ENCODE measurements around the gene GRIK3.

Gene GRIK3

GRCh38 chr1:36776256-36776655, 258.1 kb downstream of the GRIK3 start:
- Histone ChIP-seq H3K4me1 (ENCODE audit: insufficient read depth, insufficient read length) (peaks cover 15% of the 10 kb centered on the region), H3K4me3 (ENCODE audit: insufficient read length, low read depth) (no peak overlapping the region), H3K9me3 (ENCODE audit: insufficient read depth, low read length) (no peaks in the 10 kb centered on the region), H3K9ac (ENCODE audit: insufficient read length, low read depth) (no peak overlapping the region), H3K27me3 (ENCODE audit: insufficient read depth, insufficient read length) (no peaks in the 10 kb centered on the region), H3K36me3 (ENCODE audit: insufficient read depth, insufficient read length, low read length) (no peaks in the 10 kb centered on the region)
- TF ChIP-seq YY1 (IDR thresholded peaks at IDR 0.05; ENCODE audit: insufficient read depth, insufficient read length) = no peak
- TF ChIP-seq SUZ12 (IDR thresholded peaks at IDR 0.05; ENCODE audit: extremely low read depth, insufficient read depth, insufficient read length) = no peak
- TF ChIP-seq ZNF274 (IDR thresholded peaks at IDR 0.05; ENCODE audit: low read depth, low read length) = no peak
- DNase-seq (ENCODE audit: low read depth, low spot score) = no peak

- TF ChIP-seq YY1 (IDR thresholded peaks at IDR 0.05; ENCODE audit: insufficient read depth, insufficient read length) = no peak
- no peak for TF ChIP-seq ZNF274 (IDR thresholded peaks at IDR 0.05; ENCODE audit: low read depth, low read length)
- TF ChIP-seq SUZ12 (IDR thresholded peaks at IDR 0.05; ENCODE audit: extremely low read depth, insufficient read depth, insufficient read length) = no peak
- no peaks in the 10 kb centered on the region for H3K9me3 ChIP-seq (ENCODE audit: insufficient read depth, low read length)
- no peaks in the 10 kb centered on the region for H3K27me3 ChIP-seq (ENCODE audit: insufficient read depth, insufficient read length)
- H3K36me3 ChIP-seq (ENCODE audit: insufficient read depth, insufficient read length, low read length) = no peaks in the 10 kb centered on the region
- no peak overlapping the region for H3K9ac ChIP-seq (ENCODE audit: insufficient read length, low read depth)
- no peak overlapping the region for H3K4me3 ChIP-seq (ENCODE audit: insufficient read length, low read depth)
- DNase-seq (ENCODE audit: low read depth, low spot score) = no peak
- H3K4me1 ChIP-seq (ENCODE audit: insufficient read depth, insufficient read length) = peaks cover 15% of the 10 kb centered on the region
These were observed 258.6 kb downstream of the GRIK3 start for GRCh38 chr1:36775716-36776115.

- DNase-seq (ENCODE audit: low read depth, low spot score) = no peak
- TF ChIP-seq ZNF274 (IDR thresholded peaks at IDR 0.05; ENCODE audit: low read depth, low read length) (no peak), YY1 (IDR thresholded peaks at IDR 0.05; ENCODE audit: insufficient read depth, insufficient read length) (no peak), SUZ12 (IDR thresholded peaks at IDR 0.05; ENCODE audit: extremely low read depth, insufficient read depth, insufficient read length) (no peak)
- H3K27me3 ChIP-seq (ENCODE audit: insufficient read depth, insufficient read length) = no peaks in the 10 kb centered on the region
- H3K4me3 ChIP-seq (ENCODE audit: insufficient read length, low read depth) = no peak overlapping the region
- no peak overlapping the region for H3K9ac ChIP-seq (ENCODE audit: insufficient read length, low read depth)
- H3K4me1 ChIP-seq (ENCODE audit: insufficient read depth, insufficient read length) = peaks cover 30% of the 10 kb centered on the region
- H3K36me3 ChIP-seq (ENCODE audit: insufficient read depth, insufficient read length, low read length) = no peaks in the 10 kb centered on the region
- H3K9me3 ChIP-seq (ENCODE audit: insufficient read depth, low read length) = no peaks in the 10 kb centered on the region
These were observed 260.3 kb downstream of the GRIK3 start for GRCh38 chr1:36773827-36774541.

DNA sequence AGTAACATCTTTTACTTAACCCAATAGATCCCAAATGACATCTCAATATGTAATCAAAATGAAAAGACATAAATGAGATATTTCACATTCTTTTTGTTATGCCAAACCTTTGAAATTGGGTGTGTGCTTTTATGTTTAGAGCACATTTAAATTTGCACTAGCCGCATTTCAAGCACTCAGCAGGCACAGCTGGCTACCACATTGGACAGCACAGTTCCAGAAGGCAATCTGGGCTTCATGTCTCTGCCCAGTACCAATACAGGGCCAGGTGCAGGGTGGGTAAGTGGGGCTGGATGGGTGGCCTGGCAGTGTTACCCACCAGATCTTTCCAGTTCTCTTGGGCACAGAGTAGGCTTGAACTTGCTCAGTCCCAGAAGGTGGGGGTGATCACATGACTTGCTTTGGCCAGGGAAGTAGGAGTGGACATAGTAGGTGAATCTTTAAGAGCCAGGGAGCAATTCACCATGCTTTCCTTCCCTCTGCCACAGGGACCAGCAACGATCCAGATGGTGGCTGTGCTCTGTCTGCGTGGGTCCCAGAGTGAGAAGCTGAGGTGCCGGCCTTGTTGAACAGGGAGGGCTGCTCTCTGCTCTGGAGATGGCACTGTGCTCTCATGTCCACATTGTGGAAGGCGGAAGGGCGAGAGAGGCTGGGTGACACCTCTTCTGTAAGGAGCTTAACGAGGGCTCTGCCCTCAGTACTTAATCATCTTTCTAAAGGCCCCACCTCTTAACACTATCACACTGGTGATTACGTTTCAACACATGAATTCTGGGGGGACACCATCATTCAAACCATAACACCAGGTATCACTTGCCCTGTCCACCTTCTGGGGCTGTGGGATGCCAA, 261.4 kb downstream of the GRIK3 start:
- Histone ChIP-seq H3K9ac (ENCODE audit: insufficient read length, low read depth) (no peak overlapping the region), H3K27me3 (ENCODE audit: insufficient read depth, insufficient read length) (no peaks in the 10 kb centered on the region), H3K9me3 (ENCODE audit: insufficient read depth, low read length) (no peaks in the 10 kb centered on the region), H3K4me3 (ENCODE audit: insufficient read length, low read depth) (no peak overlapping the region), H3K36me3 (ENCODE audit: insufficient read depth, insufficient read length, low read length) (no peaks in the 10 kb centered on the region), H3K4me1 (ENCODE audit: insufficient read depth, insufficient read length) (peaks cover 31% of the 10 kb centered on the region)
- TF ChIP-seq ZNF274 (IDR thresholded peaks at IDR 0.05; ENCODE audit: low read depth, low read length) = no peak
- TF ChIP-seq SUZ12 (IDR thresholded peaks at IDR 0.05; ENCODE audit: extremely low read depth, insufficient read depth, insufficient read length) = no peak
- TF ChIP-seq YY1 (IDR thresholded peaks at IDR 0.05; ENCODE audit: insufficient read depth, insufficient read length) = no peak
- DNase-seq (ENCODE audit: low read depth, low spot score) = no peak

DNA sequence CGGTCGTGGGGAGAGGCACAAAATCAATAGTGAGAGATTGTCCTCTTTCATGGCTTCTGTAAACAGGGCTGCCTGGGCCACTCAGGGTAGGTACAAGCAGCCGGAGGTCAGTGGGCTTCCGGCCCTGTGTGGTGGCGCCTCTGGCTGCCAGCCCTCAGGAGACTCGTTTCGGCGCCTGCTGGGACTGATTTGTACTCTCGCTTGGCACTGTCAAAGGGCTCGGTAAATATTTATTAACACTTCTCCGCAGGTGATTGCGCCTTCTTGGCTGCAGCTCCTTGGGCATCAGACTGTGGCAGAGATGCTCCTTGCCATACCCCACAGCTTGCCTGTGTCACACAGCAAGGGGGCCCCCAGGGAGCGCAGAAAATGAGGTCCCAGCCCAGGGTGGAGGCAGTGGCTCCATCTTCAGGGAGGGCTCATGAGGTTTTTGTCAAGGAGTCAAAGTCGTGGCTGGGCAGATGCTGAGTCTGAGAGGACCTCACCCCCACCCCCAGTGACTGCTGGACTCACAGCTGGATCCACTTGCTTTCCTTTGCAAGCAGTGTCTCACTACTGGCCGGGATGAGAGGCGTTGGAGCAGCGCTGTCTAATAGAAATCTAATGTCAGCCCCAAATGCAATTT, 262.5 kb downstream of the GRIK3 start:
- Histone ChIP-seq H3K9me3 (ENCODE audit: insufficient read depth, low read length) (no peaks in the 10 kb centered on the region), H3K27me3 (ENCODE audit: insufficient read depth, insufficient read length) (no peaks in the 10 kb centered on the region), H3K9ac (ENCODE audit: insufficient read length, low read depth) (peak overlapping the region; percentile 14), H3K36me3 (ENCODE audit: insufficient read depth, insufficient read length, low read length) (no peaks in the 10 kb centered on the region), H3K4me1 (ENCODE audit: insufficient read depth, insufficient read length) (peaks cover 31% of the 10 kb centered on the region), H3K4me3 (ENCODE audit: insufficient read length, low read depth) (no peak overlapping the region)
- DNase-seq (ENCODE audit: low read depth, low spot score) = no peak
- no peak for TF ChIP-seq YY1 (IDR thresholded peaks at IDR 0.05; ENCODE audit: insufficient read depth, insufficient read length)
- no peak for TF ChIP-seq ZNF274 (IDR thresholded peaks at IDR 0.05; ENCODE audit: low read depth, low read length)
- TF ChIP-seq SUZ12 (IDR thresholded peaks at IDR 0.05; ENCODE audit: extremely low read depth, insufficient read depth, insufficient read length) = no peak

GRCh38 chr1:36771240-36771639, 263.1 kb downstream of the GRIK3 start:
- Histone ChIP-seq H3K9me3 (ENCODE audit: insufficient read depth, low read length) (no peaks in the 10 kb centered on the region), H3K36me3 (ENCODE audit: insufficient read depth, insufficient read length, low read length) (no peaks in the 10 kb centered on the region), H3K4me1 (ENCODE audit: insufficient read depth, insufficient read length) (peaks cover 36% of the 10 kb centered on the region), H3K9ac (ENCODE audit: insufficient read length, low read depth) (peak overlapping the region; percentile 14), H3K4me3 (ENCODE audit: insufficient read length, low read depth) (no peak overlapping the region), H3K27me3 (ENCODE audit: insufficient read depth, insufficient read length) (no peaks in the 10 kb centered on the region)
- TF ChIP-seq ZNF274 (IDR thresholded peaks at IDR 0.05; ENCODE audit: low read depth, low read length) (no peak), YY1 (IDR thresholded peaks at IDR 0.05; ENCODE audit: insufficient read depth, insufficient read length) (no peak), SUZ12 (IDR thresholded peaks at IDR 0.05; ENCODE audit: extremely low read depth, insufficient read depth, insufficient read length) (no peak)
- DNase-seq (ENCODE audit: low read depth, low spot score) = peak; percentile 91

All from NT2/D1 (cell line).